ENCODE results near the gene EHD2. TPM values are rescaled to one million over a fixed set of nuclear protein-coding genes. Genes with fewer than 3 reads are reported as not detected.

EHD2 gene
- total and polyA plus RNA-seq, 2 of the 13 experiments (the other 11 are each of a cell fraction or from before 2014, with no cell fraction given) = 0.09 to 0.28 TPM

DNA sequence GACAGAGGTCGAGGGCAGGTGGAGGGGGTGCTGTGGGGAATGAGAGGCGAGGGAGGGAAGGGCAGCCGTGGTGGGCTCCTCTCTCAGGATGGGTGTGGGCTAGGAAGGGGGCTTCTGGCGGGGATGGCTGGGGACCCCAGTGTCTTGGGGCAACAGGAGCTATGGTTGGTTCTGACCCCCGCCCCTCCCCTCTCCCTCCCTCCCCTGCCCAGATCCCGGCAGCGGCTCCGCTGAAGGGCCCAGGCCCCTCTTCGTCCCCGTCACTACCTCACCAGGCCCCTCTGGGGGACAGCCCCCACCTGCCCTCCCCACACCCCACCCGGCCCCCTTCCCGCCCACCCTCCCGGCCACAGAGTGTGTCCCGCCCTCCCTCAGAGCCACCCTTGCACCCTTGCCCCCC lies 19.3 kb upstream of the EHD2 start (continued):
- no peak for TF ChIP-seq POLR2AphosphoS5 (IDR thresholded peaks at IDR 0.05; ENCODE audit: low read depth, low read length)
- TF ChIP-seq, protein P1, sequence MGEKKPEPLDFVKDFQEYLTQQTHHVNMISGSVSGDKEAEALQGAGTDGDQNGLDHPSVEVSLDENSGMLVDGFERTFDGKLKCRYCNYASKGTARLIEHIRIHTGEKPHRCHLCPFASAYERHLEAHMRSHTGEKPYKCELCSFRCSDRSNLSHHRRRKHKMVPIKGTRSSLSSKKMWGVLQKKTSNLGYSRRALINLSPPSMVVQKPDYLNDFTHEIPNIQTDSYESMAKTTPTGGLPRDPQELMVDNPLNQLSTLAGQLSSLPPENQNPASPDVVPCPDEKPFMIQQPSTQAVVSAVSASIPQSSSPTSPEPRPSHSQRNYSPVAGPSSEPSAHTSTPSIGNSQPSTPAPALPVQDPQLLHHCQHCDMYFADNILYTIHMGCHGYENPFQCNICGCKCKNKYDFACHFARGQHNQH (CRISPR knock-in tag; IDR thresholded peaks at IDR 0.05) = no peak
- no peak for TF ChIP-seq ZMYM3 (CRISPR knock-in tag; IDR thresholded peaks at IDR 0.05)
- TF ChIP-seq, protein P2, sequence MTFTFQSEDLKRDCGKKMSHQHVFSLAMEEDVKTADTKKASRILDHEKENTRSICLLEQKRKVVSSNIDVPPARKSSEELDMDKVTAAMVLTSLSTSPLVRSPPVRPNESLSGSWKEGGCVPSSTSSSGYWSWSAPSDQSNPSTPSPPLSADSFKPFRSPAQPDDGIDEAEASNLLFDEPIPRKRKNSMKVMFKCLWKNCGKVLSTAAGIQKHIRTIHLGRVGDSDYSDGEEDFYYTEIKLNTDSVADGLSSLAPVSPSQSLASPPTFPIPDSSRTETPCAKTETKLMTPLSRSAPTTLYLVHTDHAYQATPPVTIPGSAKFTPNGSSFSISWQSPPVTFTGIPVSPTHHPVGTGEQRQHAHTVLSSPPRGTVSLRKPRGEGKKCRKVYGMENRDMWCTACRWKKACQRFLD (CRISPR knock-in tag; IDR thresholded peaks at IDR 0.05; ENCODE audit: borderline replicate concordance) = no peak
- no peak for TF ChIP-seq NFE2 (CRISPR knock-in tag; IDR thresholded peaks at IDR 0.05)
- no peak for TF ChIP-seq NKX3-1 (CRISPR knock-in tag; IDR thresholded peaks at IDR 0.05)
- TF ChIP-seq ZNF331 (CRISPR knock-in tag; IDR thresholded peaks at IDR 0.05) = no peak
- no peak for TF ChIP-seq ZNF460 (CRISPR knock-in tag; IDR thresholded peaks at IDR 0.05; ENCODE audit: borderline replicate concordance)

DNA sequence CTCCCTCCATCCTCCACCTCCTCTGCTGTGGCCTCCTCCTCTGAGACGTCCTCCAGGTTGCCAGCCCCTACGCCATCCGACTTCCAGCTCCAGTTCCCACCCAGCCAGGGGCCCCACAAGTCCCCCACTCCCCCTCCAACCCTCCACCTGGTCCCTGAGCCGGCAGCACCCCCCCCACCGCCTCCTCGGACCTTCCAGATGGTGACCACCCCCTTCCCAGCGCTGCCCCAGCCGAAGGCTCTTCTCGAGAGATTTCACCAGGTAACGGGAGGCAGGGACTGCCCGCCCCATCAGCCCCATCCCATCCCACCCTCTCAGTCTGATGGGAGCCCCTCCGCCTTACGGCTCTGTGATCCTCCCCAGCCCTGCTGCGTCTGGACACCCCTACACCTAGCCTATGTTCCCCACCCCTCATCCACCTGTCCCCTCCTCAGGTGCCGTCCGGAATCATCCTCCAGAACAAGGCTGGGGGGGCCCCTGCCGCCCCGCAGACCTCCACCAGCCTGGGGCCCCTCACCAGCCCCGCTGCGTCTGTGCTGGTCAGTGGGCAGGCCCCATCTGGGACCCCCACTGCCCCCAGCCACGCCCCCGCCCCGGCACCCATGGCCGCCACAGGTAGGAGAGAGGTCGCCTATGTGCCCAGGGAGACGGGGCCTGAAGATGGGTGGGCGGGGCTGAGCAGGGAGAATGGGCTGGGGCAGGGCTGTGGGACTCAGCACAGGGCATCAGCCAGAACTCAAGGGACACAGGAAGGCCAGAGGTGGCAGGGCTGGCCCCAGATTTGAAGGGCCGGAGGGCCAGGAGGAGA lies 18.6 kb upstream of the EHD2 start:
- Histone ChIP-seq H3K79me2 (ENCODE audit: insufficient read depth, low read length) (no peaks in the 10 kb centered on the region), H3K9me3 (ENCODE audit: low read length) (no peaks in the 10 kb centered on the region), H4K20me1 (ENCODE audit: insufficient read depth, low read length) (no peaks in the 10 kb centered on the region), H3K27ac (ENCODE audit: extremely low read length, insufficient read depth, low read length) (no peak overlapping the region), H3K4me3 (replicated peaks in 1 of 3; ENCODE audit: insufficient read depth in 1 of 3, low read depth in 2 of 3, low read length in 3 of 3) (no peak overlapping the region), H3K27me3 (ENCODE audit: control insufficient read depth in 1 of 2, insufficient read depth in 2 of 2, low read length in 2 of 2) (no peaks in the 10 kb centered on the region), H3K36me3 (replicated peaks in 1 of 2; ENCODE audit: control insufficient read depth in 1 of 2, insufficient read depth in 2 of 2, low read length in 2 of 2) (peaks cover 0 to 1% of the 10 kb centered on the region in 2 experiments; a peak in 1 of 5 replicates), H3K9ac (ENCODE audit: insufficient read depth, low read depth, low read length) (no peak overlapping the region), H3K4me1 (ENCODE audit: insufficient read depth, low read length) (peaks cover 4% of the 10 kb centered on the region; the same call in 1 of the 2 replicates), H2AFZ (ENCODE audit: low read length) (no peak overlapping the region), H3K4me2 (ENCODE audit: low read depth, low read length) (no peak overlapping the region)
- WGBS (ENCODE audit: low lambda C conversion rate) = 95% methylated on average over 23 of the region's 28 CpGs
- BruUV-seq (replicated peaks) = no TSS peak
- no peak for TF ChIP-seq ZNF839 (CRISPR knock-in tag; IDR thresholded peaks at IDR 0.05; ENCODE audit: borderline replicate concordance)
- TF ChIP-seq, protein P3, sequence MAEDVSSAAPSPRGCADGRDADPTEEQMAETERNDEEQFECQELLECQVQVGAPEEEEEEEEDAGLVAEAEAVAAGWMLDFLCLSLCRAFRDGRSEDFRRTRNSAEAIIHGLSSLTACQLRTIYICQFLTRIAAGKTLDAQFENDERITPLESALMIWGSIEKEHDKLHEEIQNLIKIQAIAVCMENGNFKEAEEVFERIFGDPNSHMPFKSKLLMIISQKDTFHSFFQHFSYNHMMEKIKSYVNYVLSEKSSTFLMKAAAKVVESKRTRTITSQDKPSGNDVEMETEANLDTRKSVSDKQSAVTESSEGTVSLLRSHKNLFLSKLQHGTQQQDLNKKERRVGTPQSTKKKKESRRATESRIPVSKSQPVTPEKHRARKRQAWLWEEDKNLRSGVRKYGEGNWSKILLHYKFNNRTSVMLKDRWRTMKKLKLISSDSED (CRISPR knock-in tag; IDR thresholded peaks at IDR 0.05) = no peak
- TF ChIP-seq, protein P4, sequence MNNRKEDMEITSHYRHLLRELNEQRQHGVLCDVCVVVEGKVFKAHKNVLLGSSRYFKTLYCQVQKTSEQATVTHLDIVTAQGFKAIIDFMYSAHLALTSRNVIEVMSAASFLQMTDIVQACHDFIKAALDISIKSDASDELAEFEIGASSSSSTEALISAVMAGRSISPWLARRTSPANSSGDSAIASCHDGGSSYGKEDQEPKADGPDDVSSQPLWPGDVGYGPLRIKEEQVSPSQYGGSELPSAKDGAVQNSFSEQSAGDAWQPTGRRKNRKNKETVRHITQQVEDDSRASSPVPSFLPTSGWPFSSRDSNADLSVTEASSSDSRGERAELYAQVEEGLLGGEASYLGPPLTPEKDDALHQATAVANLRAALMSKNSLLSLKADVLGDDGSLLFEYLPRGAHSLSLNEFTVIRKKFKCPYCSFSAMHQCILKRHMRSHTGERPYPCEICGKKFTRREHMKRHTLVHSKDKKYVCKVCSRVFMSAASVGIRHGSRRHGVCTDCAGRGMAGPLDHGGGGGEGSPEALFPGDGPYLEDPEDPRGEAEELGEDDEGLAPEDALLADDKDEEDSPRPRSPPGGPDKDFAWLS (CRISPR knock-in tag; IDR thresholded peaks at IDR 0.05; ENCODE audit: borderline replicate concordance) = no peak
- DNase-seq (ENCODE audit: low spot score) = no peak
- FAIRE-seq = no peak
- intact Hi-C loops (cut with micrococcal nuclease; ENCODE audit: unreplicated experiment) (no loop called here), in situ Hi-C loops (cut with HindIII; ENCODE audit: extremely low pct_ligation_motif_present, low pct_unique_long_range_greater_than_20kb) (loop anchor here (5.0 to 10.0 kb wide), 4 partner anchors 90 to 257 kb away; partner anchors contain the start of genes BICRA and NAPA)
- ChIA-PET CTCF (ENCODE audit: low intra/inter-chr PET ratio, low total read pairs) (no interaction called here), POLR2A (no interaction called here)
- no peak for ATAC-seq

All from HepG2 (cell line).